Activated CD8-positive, alpha-beta T cell treated with anti-CD3 and anti-CD28 coated beads for 36 hours (primary cell): ENCODE measurements around the gene SRRM3. TPM values are rescaled to one million over a fixed set of nuclear protein-coding genes. Genes with fewer than 3 reads are reported as not detected.

Experiments
- ATAC-seq: fragments of 200-7000 bp; cut with Tn5 transposase; one replicate; pipeline ENCODE4 v1.10.0; 2021; ENCODE audit warnings: mild to moderate bottlenecking, moderate library complexity
- CTCF ChIA-PET: fragments of 350-600 bp; sonication (Branson Sonifier 250); formaldehyde crosslinking; loops from one replicate; lab custom pipeline; 2021; ENCODE audit warnings: antibody characterized with exemption; lab: Charles Lee
- POLR2A ChIA-PET: fragments of 350-600 bp; sonication (Branson Sonifier 250); formaldehyde crosslinking; loops from one replicate; lab custom pipeline; 2021; ENCODE audit warnings: antibody characterized with exemption; lab: Charles Lee
- DNase-seq: peaks from one replicate; pipeline ENCODE4 v3.0.0-alpha.2; 2020
- H3K27ac Mint-ChIP-seq: one replicate; pipeline ENCODE4 v1.8.0; 2021; ENCODE audit warnings: mild to moderate bottlenecking, mixed read lengths
- H3K27me3 Mint-ChIP-seq: one replicate; pipeline ENCODE4 v1.8.0; 2021; ENCODE audit warnings: mixed read lengths
- H3K36me3 Mint-ChIP-seq: one replicate; pipeline ENCODE4 v1.8.0; 2021; ENCODE audit warnings: low read depth, mixed read lengths
- H3K4me1 Mint-ChIP-seq: one replicate; pipeline ENCODE4 v1.8.0; 2021; ENCODE audit warnings: low read depth, mixed read lengths
- H3K4me3 Mint-ChIP-seq: one replicate; pipeline ENCODE4 v1.8.0; 2021; ENCODE audit warnings: mild to moderate bottlenecking, moderate library complexity, mixed read lengths
- H3K9me3 Mint-ChIP-seq: one replicate; pipeline ENCODE4 v1.8.0; 2021; ENCODE audit warnings: mixed read lengths
- intact Hi-C: fragments of 100-400 bp; cut with micrococcal nuclease; formaldehyde crosslinking; loops from one replicate; pipeline ENCODE4 v1.10.0; 2022
- total RNA-seq, 2 experiments: library from RNA; stranded (reverse); gene quantifications; one replicate each; pipeline ENCODE4 v1.2.3, GENCODE V29; 2021
- TF ChIP-seq, protein P1 (sequence below): fragments of 200-600 bp; IDR thresholded peaks from one replicate; pipeline ENCODE4 v1.8.0; 2022; ENCODE audit warnings: antibody characterized with exemption, mild to moderate bottlenecking

SRRM3 gene
- total RNA-seq, 2 experiments from 2014 or later = not detected

DNA sequence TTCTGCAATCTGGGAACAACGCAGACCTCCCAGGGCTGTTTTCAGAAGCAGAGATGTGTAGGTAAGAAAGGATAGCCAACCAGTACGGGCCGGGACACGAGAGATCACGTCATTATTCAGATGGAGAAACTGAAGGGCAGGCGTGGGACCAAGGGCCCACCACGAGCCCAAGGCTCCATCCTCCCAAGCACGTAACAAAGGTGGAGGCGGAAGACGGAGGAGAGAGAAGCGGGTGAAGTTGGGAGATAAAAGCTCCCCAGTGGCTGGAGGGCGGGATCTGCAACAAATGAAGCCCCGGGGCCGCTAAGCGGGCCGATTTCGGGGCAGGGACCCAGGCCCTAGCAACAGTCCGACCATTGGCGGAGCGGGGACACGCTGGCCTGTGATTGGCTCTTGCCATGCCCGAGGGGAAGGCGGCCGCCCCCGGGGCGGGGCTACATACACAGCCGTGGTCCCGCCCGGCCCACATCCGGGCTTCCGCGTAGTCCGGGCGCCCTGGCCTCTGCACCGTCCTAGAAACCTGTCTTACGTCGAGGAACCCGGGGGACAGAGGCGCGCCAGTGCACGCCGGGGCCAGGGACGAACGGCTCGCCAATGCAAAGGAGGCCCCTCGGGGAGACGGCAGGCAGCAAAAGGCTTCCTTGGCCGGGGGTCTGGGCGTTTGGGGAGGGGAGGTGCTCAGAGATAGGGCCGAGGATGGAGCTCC is 116.2 kb downstream of the SRRM3 start:
- ATAC-seq (peak; percentile 93), DNase-seq (peak; percentile 98)
- ChIA-PET POLR2A (interaction anchor here (0.6 to 2.3 kb wide), 18 partner anchors 9 to 446 kb away, joined by 3 to 8 read pairs (median 4); partner anchors contain the start of gene YWHAG), CTCF (interaction anchor here (0.9 to 5.8 kb wide), 10 partner anchors 9 to 182 kb away, joined by 3 to 78 read pairs (median 4); partner anchors contain the start of gene YWHAG)
- TF ChIP-seq, protein P1, sequence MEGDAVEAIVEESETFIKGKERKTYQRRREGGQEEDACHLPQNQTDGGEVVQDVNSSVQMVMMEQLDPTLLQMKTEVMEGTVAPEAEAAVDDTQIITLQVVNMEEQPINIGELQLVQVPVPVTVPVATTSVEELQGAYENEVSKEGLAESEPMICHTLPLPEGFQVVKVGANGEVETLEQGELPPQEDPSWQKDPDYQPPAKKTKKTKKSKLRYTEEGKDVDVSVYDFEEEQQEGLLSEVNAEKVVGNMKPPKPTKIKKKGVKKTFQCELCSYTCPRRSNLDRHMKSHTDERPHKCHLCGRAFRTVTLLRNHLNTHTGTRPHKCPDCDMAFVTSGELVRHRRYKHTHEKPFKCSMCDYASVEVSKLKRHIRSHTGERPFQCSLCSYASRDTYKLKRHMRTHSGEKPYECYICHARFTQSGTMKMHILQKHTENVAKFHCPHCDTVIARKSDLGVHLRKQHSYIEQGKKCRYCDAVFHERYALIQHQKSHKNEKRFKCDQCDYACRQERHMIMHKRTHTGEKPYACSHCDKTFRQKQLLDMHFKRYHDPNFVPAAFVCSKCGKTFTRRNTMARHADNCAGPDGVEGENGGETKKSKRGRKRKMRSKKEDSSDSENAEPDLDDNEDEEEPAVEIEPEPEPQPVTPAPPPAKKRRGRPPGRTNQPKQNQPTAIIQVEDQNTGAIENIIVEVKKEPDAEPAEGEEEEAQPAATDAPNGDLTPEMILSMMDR = no peak
- Mint-ChIP-seq H3K4me1 (peaks cover 26% of the 10 kb centered on the region), H3K36me3 (peaks cover 7% of the 10 kb centered on the region), H3K27me3 (no peaks in the 10 kb centered on the region), H3K4me3 (peak overlapping the region; percentile 81), H3K27ac (peak overlapping the region; percentile 96), H3K9me3 (no peaks in the 10 kb centered on the region)
- intact Hi-C loops = no loop called here

DNA sequence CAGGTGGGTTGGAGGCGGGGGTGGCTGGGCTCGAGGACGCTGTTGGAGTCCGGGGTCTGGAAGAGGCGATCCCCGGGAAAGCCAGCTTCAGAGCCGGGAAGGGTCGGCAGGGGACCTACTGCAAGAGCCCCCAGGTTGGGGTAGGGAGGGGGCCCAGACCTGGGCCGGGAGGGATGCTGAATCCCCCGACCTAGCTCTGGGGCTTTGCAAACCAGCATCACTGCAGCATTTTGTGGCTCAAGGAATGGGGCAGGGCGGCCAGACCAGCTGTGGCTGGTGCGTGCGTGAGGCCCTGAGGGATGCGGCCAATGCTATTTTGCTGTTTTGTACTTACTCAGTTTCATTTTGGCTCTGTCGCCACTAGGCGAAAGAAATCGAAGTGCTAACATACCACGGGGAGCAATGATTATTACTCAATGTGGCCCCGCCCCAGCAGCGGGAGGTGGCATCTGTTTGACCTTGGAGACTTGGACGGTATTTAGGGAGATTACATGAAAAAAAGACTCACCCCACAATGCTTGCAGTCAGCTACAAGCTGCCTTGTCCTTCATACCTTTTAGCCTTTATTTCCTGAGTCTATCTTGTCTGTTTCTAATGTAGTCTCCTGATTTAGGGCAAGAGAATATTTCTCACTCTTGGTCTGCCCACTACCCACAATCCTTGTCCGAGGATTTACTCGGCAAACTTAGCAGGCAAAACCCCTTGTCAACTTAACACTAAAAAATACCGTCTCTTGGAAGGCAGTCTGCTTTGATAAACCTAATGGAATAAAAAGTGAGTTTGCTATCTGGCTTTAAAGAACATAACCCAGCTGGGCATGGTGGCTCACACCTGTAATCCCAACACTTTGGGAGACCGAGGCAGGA is 117.0 kb downstream of the SRRM3 start:
- Mint-ChIP-seq H3K36me3 (peaks cover 7% of the 10 kb centered on the region), H3K4me1 (peaks cover 26% of the 10 kb centered on the region), H3K27me3 (no peaks in the 10 kb centered on the region), H3K27ac (peak overlapping the region; percentile 96), H3K9me3 (no peaks in the 10 kb centered on the region), H3K4me3 (peak overlapping the region; percentile 81)
- CTCF ChIA-PET = interaction anchor here (0.9 to 5.8 kb wide), 9 partner anchors 9 to 928 kb away, joined by 3 to 78 read pairs (median 4); partner anchors contain the start of gene YWHAG
- DNase-seq = peak; percentile 90
- TF ChIP-seq, protein P1 = peak; percentile 28
- POLR2A ChIA-PET = interaction anchor here (0.6 to 2.3 kb wide), 14 partner anchors 11 to 447 kb away, joined by 3 to 8 read pairs (median 4); partner anchors contain the start of gene YWHAG
- ATAC-seq = peak; percentile 40
- intact Hi-C loops = no loop called here

DNA sequence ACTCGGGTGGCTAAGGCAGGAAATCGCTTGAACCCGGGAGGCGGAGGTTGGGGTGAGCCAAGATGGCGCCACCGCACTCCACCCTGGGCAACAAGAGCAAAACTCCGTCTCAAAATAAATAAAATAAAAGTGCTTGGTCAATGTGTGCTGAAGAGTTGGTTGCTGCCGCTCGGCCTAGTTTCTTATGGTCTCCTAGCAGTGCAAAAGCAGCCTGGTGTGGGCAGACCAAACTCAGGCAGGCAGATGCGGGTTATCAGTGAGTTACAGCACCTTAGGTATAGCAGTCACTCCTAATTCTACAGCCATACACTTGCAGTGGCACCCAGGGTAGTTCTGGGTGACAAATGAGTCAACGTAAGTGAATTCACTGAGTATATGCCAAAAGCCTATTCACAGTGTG is 123.4 kb downstream of the SRRM3 start:
- TF ChIP-seq, protein P1 = no peak
- Mint-ChIP-seq H3K9me3 (no peaks in the 10 kb centered on the region), H3K27me3 (no peaks in the 10 kb centered on the region), H3K27ac (no peak overlapping the region), H3K4me1 (peaks cover 21% of the 10 kb centered on the region), H3K4me3 (no peak overlapping the region), H3K36me3 (peaks cover 36% of the 10 kb centered on the region)
- ATAC-seq = no peak
- DNase-seq = no peak
- POLR2A ChIA-PET = interaction anchor here (0.6 to 1.0 kb wide), 2 partner anchors 9 to 25 kb away, joined by 3 to 4 read pairs; no protein-coding TSS in a partner anchor
- intact Hi-C loops = no loop called here
- CTCF ChIA-PET = no interaction called here

DNA sequence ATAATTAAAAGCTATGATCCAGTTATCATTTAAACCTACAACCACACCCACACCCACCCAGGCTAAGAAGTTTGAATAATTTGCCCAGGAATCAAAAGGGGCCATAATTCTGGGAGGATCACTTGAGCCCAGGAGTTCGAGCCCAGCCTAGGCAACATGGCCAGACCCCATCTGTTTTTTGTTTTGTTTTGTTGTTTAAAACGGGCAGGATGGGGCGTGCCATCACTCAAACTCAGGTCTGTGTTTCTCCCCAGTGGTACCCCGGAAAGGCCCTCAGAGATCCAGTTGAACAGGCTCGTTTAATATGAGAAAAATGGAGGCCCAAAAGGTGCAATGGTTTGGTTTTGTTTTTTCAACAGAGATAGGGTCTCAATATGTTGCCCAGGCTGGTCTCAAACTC is 124.1 kb downstream of the SRRM3 start:
- Mint-ChIP-seq H3K4me1 (peaks cover 21% of the 10 kb centered on the region), H3K27me3 (no peaks in the 10 kb centered on the region), H3K36me3 (peaks cover 38% of the 10 kb centered on the region), H3K9me3 (no peaks in the 10 kb centered on the region), H3K4me3 (no peak overlapping the region), H3K27ac (no peak overlapping the region)
- POLR2A ChIA-PET = no interaction called here
- no peak for ATAC-seq
- CTCF ChIA-PET = no interaction called here
- no peak for DNase-seq
- intact Hi-C loops = no loop called here
- TF ChIP-seq, protein P1 = no peak
